ENCODE data around the gene CSAG3.
"Not testable (repeated sequence)": the region's sequence is repeated elsewhere in the genome, so short reads cannot be mapped to it uniquely, and the experiment has no call there.

GRCh38 chrX:152754871-152755270 is 4.1 kb upstream of the CSAG3 start:
- not testable (repeated sequence) for TF ChIP-seq CTCF (conservative IDR thresholded peaks at IDR 0.05; ENCODE audit: low read length); EZH2phosphoT487 (IDR thresholded peaks at IDR 0.05; ENCODE audit: borderline replicate concordance, low read depth, low read length)

Data from OCI-LY7 (cell line).